ENCODE data around the gene NLGN3. TPM values are rescaled to one million over a fixed set of nuclear protein-coding genes. Genes with fewer than 3 reads are reported as not detected.

The NLGN3 gene
- total RNA-seq, 2 donors from 2014 or later, result 0.67 to 2.3 TPM

- no peak for DNase-seq (ENCODE audit: low spot score)
- intact Hi-C loops (cut with DNase I), result no loop called here
Observed at GRCh38 chrX:71195964-71196649, 51.5 kb downstream of the NLGN3 start.

- DNase-seq (ENCODE audit: low spot score), result no peak
- intact Hi-C loops (cut with DNase I), result no loop called here
Observed at GRCh38 chrX:71198066-71198465, 53.4 kb downstream of the NLGN3 start.

GRCh38 chrX:71199252-71200008, 54.8 kb downstream of the NLGN3 start:
- no peak for DNase-seq (ENCODE audit: low spot score)
- intact Hi-C loops (cut with DNase I), result no loop called here

GRCh38 chrX:71210816-71211215, 66.2 kb downstream of the NLGN3 start:
- intact Hi-C loops (cut with DNase I), result no loop called here

GRCh38 chrX:71212536-71212935, 67.9 kb downstream of the NLGN3 start:
- intact Hi-C loops (cut with DNase I), result no loop called here

More at GRCh38 chrX:71210816-71211215, 66.2 kb downstream of the NLGN3 start:
- no peak for DNase-seq (ENCODE audit: low spot score)

GRCh38 chrX:71214152-71214551, 69.5 kb downstream of the NLGN3 start:
- intact Hi-C loops (cut with DNase I), result no loop called here
- DNase-seq (ENCODE audit: low spot score), result no peak

More at GRCh38 chrX:71212536-71212935, 67.9 kb downstream of the NLGN3 start:
- DNase-seq (ENCODE audit: low spot score), result no peak

GRCh38 chrX:71214604-71215337, 70.1 kb downstream of the NLGN3 start:
- no peak for DNase-seq (ENCODE audit: low spot score)
- intact Hi-C loops (cut with DNase I), result no loop called here

GRCh38 chrX:71215338-71215912, 70.8 kb downstream of the NLGN3 start:
- intact Hi-C loops (cut with DNase I), result no loop called here
- DNase-seq (ENCODE audit: low spot score), result no peak

GRCh38 chrX:71216485-71216884, 71.8 kb downstream of the NLGN3 start:
- no peak for DNase-seq (ENCODE audit: low spot score)
- intact Hi-C loops (cut with DNase I), result no loop called here

- no peak for DNase-seq (ENCODE audit: low spot score)
- intact Hi-C loops (cut with DNase I), result no loop called here
Observed at GRCh38 chrX:71217298-71217697, 72.7 kb downstream of the NLGN3 start.

Other genes with a start within 250 kb of the NLGN3 start
- gene TEX11, start 236.1 kb upstream of the NLGN3 start, total RNA-seq, result not detected
- not detected for gene SLC7A3, start 213.7 kb upstream of the NLGN3 start, total RNA-seq
- gene SNX12, start 76.5 kb upstream of the NLGN3 start, total RNA-seq, result 10 to 100 TPM; 54.6 to 59.3 TPM
- gene FOXO4, start 49.0 kb upstream of the NLGN3 start, total RNA-seq, result 10 to 100 TPM; 21.5 to 26.7 TPM
- gene CXorf65, start 38.1 kb upstream of the NLGN3 start, total RNA-seq, result not detected
- gene IL2RG, start 33.3 kb upstream of the NLGN3 start, total RNA-seq, result 1 to 10 TPM; 2.6 to 4.8 TPM
- gene MED12, start 26.2 kb upstream of the NLGN3 start, total RNA-seq, result 10 to 100 TPM; 29.2 to 33.0 TPM
- not detected for gene GJB1, start 78.4 kb downstream of the NLGN3 start, total RNA-seq
- 10 to 100 TPM; 12.5 to 16.0 TPM for gene ZMYM3, start 109.3 kb downstream of the NLGN3 start, total RNA-seq
- 100 to 1,000 TPM; 166 to 175 TPM for gene NONO, start 138.8 kb downstream of the NLGN3 start, total RNA-seq
- gene ITGB1BP2, start 156.9 kb downstream of the NLGN3 start, total RNA-seq, result 10 to 100 TPM in 1 of 2 donors, 1 to 10 TPM in 1; 9.3 to 13.0 TPM
- gene TAF1, start 221.5 kb downstream of the NLGN3 start, total RNA-seq, result 10 to 100 TPM; 28.8 to 41.4 TPM